Measurements from ENCODE around the gene ROPN1. TPM values are rescaled to one million over a fixed set of nuclear protein-coding genes. Genes with fewer than 3 reads are reported as not detected.
"Not testable (repeated sequence)": the region's sequence is repeated elsewhere in the genome, so short reads cannot be mapped to it uniquely, and the experiment has no call there.

Gene ROPN1
- total RNA-seq, 4 donors from 2014 or later, result not detected

- no peak for DNase-seq (ENCODE audit: low spot score)
- TF ChIP-seq CTCF (IDR thresholded peaks at IDR 0.05), result no peak
- no peak for ATAC-seq (ENCODE audit: low FRiP score)
These were observed 22.5 kb upstream of the ROPN1 start for GRCh38 chr3:124014366-124014942.

GRCh38 chr3:124008321-124008720, 16.4 kb upstream of the ROPN1 start:
- ATAC-seq (ENCODE audit: low FRiP score); DNase-seq (ENCODE audit: low spot score): not testable (repeated sequence)

GRCh38 chr3:124007186-124007585, 15.3 kb upstream of the ROPN1 start:
- no peak for DNase-seq (ENCODE audit: low spot score)
- no peak for ATAC-seq (ENCODE audit: low FRiP score)
- no peak for TF ChIP-seq CTCF (IDR thresholded peaks at IDR 0.05)

- ATAC-seq (ENCODE audit: low FRiP score), result not testable (repeated sequence)
These were observed 10.6 kb upstream of the ROPN1 start for GRCh38 chr3:124002405-124003079.

GRCh38 chr3:124001366-124001765, 9.4 kb upstream of the ROPN1 start:
- not testable (repeated sequence) for DNase-seq (ENCODE audit: low spot score); ATAC-seq (ENCODE audit: low FRiP score)

More at GRCh38 chr3:124002405-124003079, 10.6 kb upstream of the ROPN1 start:
- DNase-seq (ENCODE audit: low spot score), result not testable (repeated sequence)

- ATAC-seq (ENCODE audit: low FRiP score), result no peak
- DNase-seq (ENCODE audit: low spot score), result no peak
These were observed 5.6 kb upstream of the ROPN1 start for GRCh38 chr3:123997543-123997942.

GRCh38 chr3:123993818-123994217, 1.9 kb upstream of the ROPN1 start:
- ATAC-seq (ENCODE audit: low FRiP score) (no peak), DNase-seq (ENCODE audit: low spot score) (no peak)
- TF ChIP-seq CTCF (IDR thresholded peaks at IDR 0.05), result no peak

More at GRCh38 chr3:123997543-123997942, 5.6 kb upstream of the ROPN1 start:
- no peak for TF ChIP-seq CTCF (IDR thresholded peaks at IDR 0.05)

GRCh38 chr3:123986427-123986826, 5.5 kb downstream of the ROPN1 start:
- no peak for TF ChIP-seq CTCF (IDR thresholded peaks at IDR 0.05)
- ATAC-seq (ENCODE audit: low FRiP score), result no peak

More at GRCh38 chr3:123986427-123986826, 5.5 kb downstream of the ROPN1 start:
- no peak for DNase-seq (ENCODE audit: low spot score)
